ENCODE data around the gene SUSD4.

- TF ChIP-seq CTCF (IDR thresholded peaks at IDR 0.05): no peak
- no peak for TF ChIP-seq POLR2AphosphoS5 (IDR thresholded peaks at IDR 0.05)
- TF ChIP-seq POLR2A (IDR thresholded peaks at IDR 0.05): no peak
Observed at GRCh38 chr1:223411309-223411708, 47.3 kb upstream of the SUSD4 start.

All from upper lobe of left lung (tissue), 4 donors.